Spleen (tissue), 11 donors: Measurements from ENCODE around the gene MAP3K6. TPM values are rescaled to one million over a fixed set of nuclear protein-coding genes. Genes with fewer than 3 reads are reported as not detected.

Experiments
- DNase-seq: peaks from one replicate; pipeline ENCODE4 v3.0.0-alpha.2; 2020
- H3K27ac ChIP-seq, 8 donors: fragments of 200-600 bp; sonication (generic) in 7 of 8; 1 replicate in 4 of 8; 2 replicates in 4 of 8; pipeline versions ENCODE4 v1.5.0 to v1.8.0; 2016 to 2021; ENCODE audit warnings: inconsistent platforms in 4 of 8, mild to moderate bottlenecking in 4 of 8, moderate library complexity in 1 of 8
- H3K27me3 ChIP-seq, 7 donors: fragments of 200-600 bp; sonication (generic) in 6 of 7; replicated peaks in 1 of 7; 1 replicate in 4 of 7; 2 replicates in 3 of 7; pipeline versions ENCODE4 v1.5.0 to v1.8.0; 2016 to 2021; ENCODE audit warnings: inconsistent platforms in 3 of 7, mild to moderate bottlenecking in 1 of 7
- H3K36me3 ChIP-seq, 6 donors: fragments of 200-600 bp; sonication (generic) in 5 of 6; 1 replicate in 4 of 6; 2 replicates in 2 of 6; pipeline versions ENCODE4 v1.5.0 to v1.8.0; 2016 to 2021; ENCODE audit warnings: inconsistent platforms in 2 of 6
- H3K4me1 ChIP-seq, 6 donors: fragments of 200-600 bp; sonication (generic) in 5 of 6; 1 replicate in 3 of 6; 2 replicates in 3 of 6; pipeline versions ENCODE4 v1.5.0 to v1.8.0; 2016 to 2021; ENCODE audit warnings: inconsistent platforms in 3 of 6
- H3K4me3 ChIP-seq, 8 donors: fragments of 200-600 bp; sonication (generic) in 7 of 8; 1 replicate in 4 of 8; 2 replicates in 4 of 8; pipeline versions ENCODE4 v1.5.0 to v1.8.0; 2016 to 2021; ENCODE audit warnings: inconsistent platforms in 4 of 8, mild to moderate bottlenecking in 4 of 8, moderate library complexity in 2 of 8
- H3K9me3 ChIP-seq, 8 donors: fragments of 200-600 bp; sonication (generic) in 7 of 8; 1 replicate in 4 of 8; 2 replicates in 4 of 8; pipeline versions ENCODE4 v1.5.0 to v1.8.0; 2016 to 2021; ENCODE audit warnings: inconsistent platforms in 4 of 8
- POLR2A ChIP-seq, 3 donors: fragments of 450-650 bp; IDR thresholded peaks; one replicate each; pipeline ENCODE4 v1.5.1; 2017; ENCODE audit warnings: antibody characterized with exemption in 3 of 3, mild to moderate bottlenecking in 1 of 3
- POLR2AphosphoS5 ChIP-seq, 3 donors: sonication (generic); formaldehyde crosslinking; IDR thresholded peaks; one replicate each; pipeline ENCODE4 v1.5.1; 2017; ENCODE audit warnings: antibody characterized with exemption in 3 of 3
- WGBS, 5 donors: extraction: QIAGEN DNeasy Blood & Tissue Kit in 3 of 5; methylation state at CpG; one replicate each; pipeline versions ENCODE4 v1.1.5 to v1.1.7; 2013 to 2018; 5-methylcytosine and 5-hydroxymethylcytosine counted together
- intact Hi-C: fragments of 100-400 bp; cut with DNase I; formaldehyde crosslinking; loops from one replicate; pipeline ENCODE4 v1.15.0; 2023; ENCODE audit warnings: low total_unique reads
- polyA plus RNA-seq, 3 donors: library from polyadenylated mRNA; stranded (reverse); fragments of 200-250 nt; gene quantifications; one replicate each; pipeline ENCODE4 v1.2.1, GENCODE V29; 2013
- total RNA-seq, 7 donors: library from RNA; depleted of rRNA in 3 of 7; stranded (reverse); fragments of >200 nt in 3 of 7; fragmentation: NEBNext Ultra II Directional in 4 of 7; extraction: Animal tissue kit (Norgen Biotek cat#: 25700) in 4 of 7; gene quantifications; one replicate each; pipeline versions ENCODE4 v1.1.0 to v1.2.1, GENCODE V29; 2016 to 2021
- TF ChIP-seq, protein P1 (sequence below), 11 experiments: fragments of 200-600 bp in 7 of 11; fragments of 450-650 bp in 4 of 11; sonication (generic) in 4 of 11; IDR thresholded peaks in 8 of 11; conservative IDR thresholded peaks in 3 of 11; 1 replicate in 7 of 11; 2 replicates in 4 of 11; pipeline versions ENCODE4 v1.4.0 to v1.8.0; 2016 to 2021; ENCODE audit warnings: antibody characterized with exemption in 11 of 11, inconsistent platforms in 4 of 11, mild to moderate bottlenecking in 1 of 11
- donor health status: healthy with polysubstance abuse.
- donor health status: DM: no; HTN: no; CAD: no; lungs with moderate emphysema.
- donor health status: DM: no; HTN: no; CAD: no.
- donor health status: Bipolar disorder and iron deficiency.
- donor health status: healthy.
- donor health status: DM: no; HTN: no; CAD: no.
- donor health status: DM: yes; HTN: yes; CAD: no.

The MAP3K6 gene
- total and polyA plus RNA-seq, 10 donors = 20.3 to 55.0 (median 31.0) TPM

DNA sequence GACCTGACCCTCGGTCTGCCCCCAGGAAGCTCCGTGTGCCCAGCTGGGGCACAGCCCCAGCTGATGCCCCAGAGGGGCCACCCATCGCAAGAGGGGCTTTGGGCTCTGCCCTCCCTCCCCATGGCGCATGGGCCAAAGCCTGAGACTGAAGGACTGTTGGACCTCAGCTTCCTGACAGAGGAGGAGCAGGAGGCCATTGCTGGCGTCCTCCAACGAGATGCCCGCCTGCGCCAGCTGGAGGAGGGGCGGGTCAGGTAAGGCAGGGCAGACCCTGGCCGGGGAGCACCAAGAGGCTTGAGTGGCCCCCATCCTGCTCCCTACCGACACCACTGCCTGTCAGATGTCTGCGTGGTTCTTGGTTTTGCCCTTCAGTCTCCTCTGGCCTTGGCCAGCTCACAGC is 21.5 kb downstream of the MAP3K6 start:
- intact Hi-C loops = no loop called here
- WGBS, 5 donors = 74 to 93% (median 85%) methylated on average over 8 to 12 of the region's 12 CpGs
- Histone ChIP-seq H3K36me3 (peaks cover 0 to 50% (median 26%) of the 10 kb centered on the region in 6 donors), H3K27ac (peak overlapping the region in 1 of 8 donors; percentile 21), H3K27me3 (peaks cover 0 to 15% (median 0%) of the 10 kb centered on the region in 7 donors), H3K4me1 (peaks cover 7 to 98% (median 55%) of the 10 kb centered on the region in 6 donors), H3K9me3 (no peaks in the 10 kb centered on the region), H3K4me3 (no peak overlapping the region)
- DNase-seq = no peak
- TF ChIP-seq, protein P1, sequence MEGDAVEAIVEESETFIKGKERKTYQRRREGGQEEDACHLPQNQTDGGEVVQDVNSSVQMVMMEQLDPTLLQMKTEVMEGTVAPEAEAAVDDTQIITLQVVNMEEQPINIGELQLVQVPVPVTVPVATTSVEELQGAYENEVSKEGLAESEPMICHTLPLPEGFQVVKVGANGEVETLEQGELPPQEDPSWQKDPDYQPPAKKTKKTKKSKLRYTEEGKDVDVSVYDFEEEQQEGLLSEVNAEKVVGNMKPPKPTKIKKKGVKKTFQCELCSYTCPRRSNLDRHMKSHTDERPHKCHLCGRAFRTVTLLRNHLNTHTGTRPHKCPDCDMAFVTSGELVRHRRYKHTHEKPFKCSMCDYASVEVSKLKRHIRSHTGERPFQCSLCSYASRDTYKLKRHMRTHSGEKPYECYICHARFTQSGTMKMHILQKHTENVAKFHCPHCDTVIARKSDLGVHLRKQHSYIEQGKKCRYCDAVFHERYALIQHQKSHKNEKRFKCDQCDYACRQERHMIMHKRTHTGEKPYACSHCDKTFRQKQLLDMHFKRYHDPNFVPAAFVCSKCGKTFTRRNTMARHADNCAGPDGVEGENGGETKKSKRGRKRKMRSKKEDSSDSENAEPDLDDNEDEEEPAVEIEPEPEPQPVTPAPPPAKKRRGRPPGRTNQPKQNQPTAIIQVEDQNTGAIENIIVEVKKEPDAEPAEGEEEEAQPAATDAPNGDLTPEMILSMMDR (IDR thresholded peaks at IDR 0.05 in 8 of 11, conservative IDR thresholded peaks at IDR 0.05 in 3 of 11) = no peak
- TF ChIP-seq POLR2AphosphoS5 (IDR thresholded peaks at IDR 0.05) (peak in 1 of 3 donors; percentile 19), POLR2A (IDR thresholded peaks at IDR 0.05) (no peak)

DNA sequence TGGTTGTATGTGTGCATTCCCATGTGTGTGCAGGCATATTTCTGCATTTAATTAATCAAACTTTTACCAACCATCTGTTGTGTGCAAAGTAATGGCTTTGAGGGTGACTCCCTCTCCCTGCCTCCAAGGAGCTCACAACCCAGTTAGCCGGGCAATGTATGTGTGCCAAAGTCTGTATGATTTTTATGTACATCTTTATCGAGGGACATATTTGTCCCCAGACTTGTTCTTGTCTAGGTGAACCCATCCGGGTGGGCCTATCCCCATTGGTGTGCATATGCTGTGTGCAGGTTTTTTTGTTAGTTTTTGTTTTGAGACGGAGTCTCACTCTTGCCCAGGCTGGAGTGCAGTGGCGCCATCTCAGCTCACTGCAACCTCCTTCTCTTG is 23.1 kb downstream of the MAP3K6 start:
- H3K27ac ChIP-seq = peak overlapping the region in 7 of 8 donors; percentile 89 to 98 (median 95)
- H3K27me3 ChIP-seq = no peaks in the 10 kb centered on the region
- no peak for DNase-seq
- H3K4me1 ChIP-seq = peaks cover 7 to 98% (median 48%) of the 10 kb centered on the region in 6 donors
- no peaks in the 10 kb centered on the region for H3K9me3 ChIP-seq
- peak overlapping the region in 7 of 8 donors; percentile 45 to 87 (median 63) for H3K4me3 ChIP-seq
- WGBS, 5 donors = 13 to 64% (median 41%) methylated on average over 5 of the region's 5 CpGs
- intact Hi-C loops = no loop called here
- H3K36me3 ChIP-seq = peaks cover 0 to 36% (median 24%) of the 10 kb centered on the region in 6 donors
- TF ChIP-seq, protein P1 (IDR thresholded peaks at IDR 0.05 in 8 of 11, conservative IDR thresholded peaks at IDR 0.05 in 3 of 11) = no peak
- TF ChIP-seq POLR2A (IDR thresholded peaks at IDR 0.05) (no peak), POLR2AphosphoS5 (IDR thresholded peaks at IDR 0.05) (no peak)

DNA sequence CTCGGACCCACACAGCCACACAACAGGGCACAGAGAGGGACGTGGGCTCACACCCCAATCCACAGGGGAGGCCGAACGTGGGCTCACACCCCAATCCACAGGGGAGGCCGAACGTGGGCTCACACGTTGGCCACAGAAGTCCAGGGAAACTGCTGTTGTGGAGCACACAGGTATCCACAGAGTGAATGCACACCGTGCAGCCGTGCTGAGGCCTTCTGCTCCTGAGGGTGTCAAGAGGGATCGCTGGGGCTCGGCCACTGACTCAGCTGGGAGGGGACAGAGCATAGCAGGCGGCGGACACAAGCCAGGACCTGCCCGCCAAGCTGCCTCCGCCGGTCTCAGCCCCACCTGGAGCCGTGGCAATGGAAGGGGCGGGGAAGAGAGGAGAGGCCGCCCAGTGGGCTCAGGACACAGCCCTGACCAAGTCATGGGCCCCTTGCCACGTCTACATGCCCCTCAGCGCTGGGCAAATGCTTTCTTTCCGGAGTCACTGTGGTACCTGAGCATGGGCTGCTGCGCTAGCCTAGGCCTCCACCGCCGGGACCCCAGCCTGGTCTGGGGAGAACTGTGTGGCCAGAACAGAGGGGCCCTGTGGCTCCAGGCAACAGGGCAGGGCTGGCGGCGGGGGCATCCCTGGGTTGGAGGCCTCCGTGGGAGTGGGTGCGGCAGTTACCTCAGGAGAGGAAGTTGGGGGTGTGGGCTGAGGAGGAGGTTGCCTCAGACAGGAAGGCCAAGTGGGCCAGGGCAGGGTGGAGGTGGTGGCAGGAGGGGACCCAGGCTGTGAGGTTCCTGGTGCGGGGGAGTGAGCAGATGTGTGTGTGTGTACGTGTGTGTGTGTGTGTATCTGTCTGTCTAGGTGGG is 23.8 kb downstream of the MAP3K6 start:
- WGBS, 5 donors = 8 to 43% (median 25%) methylated on average over 22 to 31 of the region's 31 CpGs
- TF ChIP-seq, protein P1 (IDR thresholded peaks at IDR 0.05 in 8 of 11, conservative IDR thresholded peaks at IDR 0.05 in 3 of 11) = no peak
- peak; percentile 80 to 85 (median 83) for TF ChIP-seq POLR2AphosphoS5 (IDR thresholded peaks at IDR 0.05)
- peak; percentile 97 for DNase-seq
- H3K27me3 ChIP-seq = no peaks in the 10 kb centered on the region
- intact Hi-C loops = no loop called here
- peak overlapping the region; percentile 88 to 98 (median 94) for H3K27ac ChIP-seq
- H3K4me3 ChIP-seq = peak overlapping the region; percentile 39 to 87 (median 59)
- peaks cover 7 to 94% (median 46%) of the 10 kb centered on the region in 6 donors for H3K4me1 ChIP-seq
- no peaks in the 10 kb centered on the region for H3K9me3 ChIP-seq
- peaks cover 0 to 40% (median 25%) of the 10 kb centered on the region in 6 donors for H3K36me3 ChIP-seq

DNA sequence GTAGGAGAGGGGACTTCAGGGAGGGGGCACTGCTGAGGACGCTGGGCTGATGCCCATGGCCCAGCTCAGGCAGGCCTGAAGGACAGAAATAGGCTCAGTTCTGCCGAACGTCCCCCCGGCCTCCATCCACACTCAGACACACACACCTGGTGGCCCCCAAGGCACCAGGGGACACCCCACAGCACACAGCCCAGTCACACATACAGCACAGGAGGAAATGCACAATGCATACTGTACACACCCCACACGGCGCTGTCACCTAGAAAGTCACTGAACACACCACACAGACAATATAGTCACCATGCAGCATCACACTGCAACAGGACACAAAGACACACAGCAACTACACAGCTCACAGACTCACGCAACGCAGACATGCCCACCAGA is 24.4 kb downstream of the MAP3K6 start:
- peak overlapping the region; percentile 88 to 98 (median 94) for H3K27ac ChIP-seq
- H3K4me1 ChIP-seq = peaks cover 7 to 88% (median 44%) of the 10 kb centered on the region in 6 donors
- no peaks in the 10 kb centered on the region for H3K9me3 ChIP-seq
- no peaks in the 10 kb centered on the region for H3K27me3 ChIP-seq
- H3K36me3 ChIP-seq = peaks cover 0 to 40% (median 20%) of the 10 kb centered on the region in 6 donors
- intact Hi-C loops = no loop called here
- peak overlapping the region; percentile 39 to 87 (median 59) for H3K4me3 ChIP-seq
- TF ChIP-seq, protein P1 (IDR thresholded peaks at IDR 0.05 in 8 of 11, conservative IDR thresholded peaks at IDR 0.05 in 3 of 11) = no peak
- TF ChIP-seq POLR2A (IDR thresholded peaks at IDR 0.05) = no peak
- no peak for TF ChIP-seq POLR2AphosphoS5 (IDR thresholded peaks at IDR 0.05)
- DNase-seq = peak; percentile 82
- WGBS, 5 donors = 22 to 39% (median 34%) methylated on average over 6 to 8 of the region's 8 CpGs
